Subcutaneous adipose tissue (tissue), 4 donors: ENCODE data around the gene PTRH2. TPM values are rescaled to one million over a fixed set of nuclear protein-coding genes. Genes with fewer than 3 reads are reported as not detected.

Experiments used
- total RNA-seq, 4 donors: library from RNA; depleted of rRNA; stranded (reverse); fragments of >200 nt; gene quantifications; one replicate each; pipeline ENCODE4 v1.1.0, GENCODE V29; 2016
- TF ChIP-seq, protein P1 (sequence below): fragments of 450-650 bp; IDR thresholded peaks from one replicate; pipeline ENCODE4 v1.5.1; 2016; ENCODE audit warnings: low read depth, mild to moderate bottlenecking, control low read depth, antibody characterized with exemption, moderate library complexity

PTRH2 gene
- total RNA-seq, result 10 to 100 TPM; 17.3 to 36.7 (median 32.4) TPM

DNA sequence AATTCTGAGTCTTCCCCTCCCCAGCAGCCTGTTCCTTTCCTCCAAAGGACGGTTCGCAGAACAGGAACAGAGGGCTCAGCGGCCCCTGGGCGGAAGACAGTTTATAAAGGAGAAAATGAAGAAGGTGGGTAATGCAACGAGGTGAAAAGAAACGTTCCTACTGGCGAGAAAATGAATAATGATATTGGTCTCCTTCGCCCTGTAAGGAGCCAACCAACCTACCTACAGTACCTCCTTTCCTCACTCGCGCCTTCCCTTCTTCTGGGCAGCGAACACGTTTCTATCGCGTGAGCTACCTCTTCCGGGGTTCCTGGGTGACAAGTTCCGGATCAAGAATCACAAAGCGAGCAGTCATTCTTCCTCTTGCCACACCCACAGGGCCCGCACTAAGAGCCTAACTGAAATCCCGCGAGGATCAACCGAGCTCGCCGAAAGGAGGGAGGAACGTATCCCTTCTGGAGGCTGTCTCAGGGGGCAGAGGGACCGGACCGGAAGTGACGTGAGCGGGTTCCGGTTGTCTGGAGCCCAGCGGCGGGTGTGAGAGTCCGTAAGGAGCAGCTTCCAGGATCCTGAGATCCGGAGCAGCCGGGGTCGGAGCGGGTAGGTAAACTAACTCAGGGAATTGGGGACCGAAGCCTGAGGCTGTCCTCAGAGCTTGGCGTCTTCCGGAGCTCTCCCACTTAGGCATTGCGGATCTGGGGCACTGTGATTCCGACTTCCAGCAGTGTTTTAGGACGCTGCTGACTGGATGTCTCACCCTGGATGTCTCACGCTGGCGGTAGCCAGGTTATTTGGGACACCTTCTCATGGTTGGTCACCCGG, at the start of gene PTRH2, which contains the start of gene VMP1:
Gene PTRH2, minus strand, starts transcription at position 282 of the 822 bp plus-strand sequence. CDS start 9,452 bp downstream, outside the sequence.
Gene VMP1, plus strand, starts transcription at position 506 of the 822 bp plus-strand sequence. CDS start 23,793 bp downstream, outside the sequence.
- TF ChIP-seq, protein P1, sequence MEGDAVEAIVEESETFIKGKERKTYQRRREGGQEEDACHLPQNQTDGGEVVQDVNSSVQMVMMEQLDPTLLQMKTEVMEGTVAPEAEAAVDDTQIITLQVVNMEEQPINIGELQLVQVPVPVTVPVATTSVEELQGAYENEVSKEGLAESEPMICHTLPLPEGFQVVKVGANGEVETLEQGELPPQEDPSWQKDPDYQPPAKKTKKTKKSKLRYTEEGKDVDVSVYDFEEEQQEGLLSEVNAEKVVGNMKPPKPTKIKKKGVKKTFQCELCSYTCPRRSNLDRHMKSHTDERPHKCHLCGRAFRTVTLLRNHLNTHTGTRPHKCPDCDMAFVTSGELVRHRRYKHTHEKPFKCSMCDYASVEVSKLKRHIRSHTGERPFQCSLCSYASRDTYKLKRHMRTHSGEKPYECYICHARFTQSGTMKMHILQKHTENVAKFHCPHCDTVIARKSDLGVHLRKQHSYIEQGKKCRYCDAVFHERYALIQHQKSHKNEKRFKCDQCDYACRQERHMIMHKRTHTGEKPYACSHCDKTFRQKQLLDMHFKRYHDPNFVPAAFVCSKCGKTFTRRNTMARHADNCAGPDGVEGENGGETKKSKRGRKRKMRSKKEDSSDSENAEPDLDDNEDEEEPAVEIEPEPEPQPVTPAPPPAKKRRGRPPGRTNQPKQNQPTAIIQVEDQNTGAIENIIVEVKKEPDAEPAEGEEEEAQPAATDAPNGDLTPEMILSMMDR, result no peak

- TF ChIP-seq, protein P1, result no peak
Measured at GRCh38 chr17:59756236-59756818, 49.1 kb upstream of the PTRH2 start.

DNA sequence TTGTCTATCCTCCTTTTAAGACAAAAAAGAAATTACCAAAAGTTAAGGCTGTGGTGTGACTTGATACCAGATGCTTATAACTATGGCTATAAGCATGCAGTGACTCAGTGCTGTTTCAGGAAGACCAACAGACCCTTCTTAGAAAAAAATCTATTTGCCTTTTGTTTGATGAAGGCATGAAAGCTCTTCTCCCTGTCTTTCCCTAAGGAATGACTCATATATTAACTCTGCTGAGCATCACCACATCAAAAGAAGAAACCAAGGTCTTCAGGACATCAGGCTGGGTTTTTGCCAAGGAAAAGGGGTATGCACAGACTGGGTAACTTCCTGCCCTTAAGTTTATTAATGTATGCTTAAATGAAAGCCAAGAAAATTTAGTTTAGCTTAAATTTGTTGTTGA, 47.3 kb upstream of the PTRH2 start:
- TF ChIP-seq, protein P1, result no peak

DNA sequence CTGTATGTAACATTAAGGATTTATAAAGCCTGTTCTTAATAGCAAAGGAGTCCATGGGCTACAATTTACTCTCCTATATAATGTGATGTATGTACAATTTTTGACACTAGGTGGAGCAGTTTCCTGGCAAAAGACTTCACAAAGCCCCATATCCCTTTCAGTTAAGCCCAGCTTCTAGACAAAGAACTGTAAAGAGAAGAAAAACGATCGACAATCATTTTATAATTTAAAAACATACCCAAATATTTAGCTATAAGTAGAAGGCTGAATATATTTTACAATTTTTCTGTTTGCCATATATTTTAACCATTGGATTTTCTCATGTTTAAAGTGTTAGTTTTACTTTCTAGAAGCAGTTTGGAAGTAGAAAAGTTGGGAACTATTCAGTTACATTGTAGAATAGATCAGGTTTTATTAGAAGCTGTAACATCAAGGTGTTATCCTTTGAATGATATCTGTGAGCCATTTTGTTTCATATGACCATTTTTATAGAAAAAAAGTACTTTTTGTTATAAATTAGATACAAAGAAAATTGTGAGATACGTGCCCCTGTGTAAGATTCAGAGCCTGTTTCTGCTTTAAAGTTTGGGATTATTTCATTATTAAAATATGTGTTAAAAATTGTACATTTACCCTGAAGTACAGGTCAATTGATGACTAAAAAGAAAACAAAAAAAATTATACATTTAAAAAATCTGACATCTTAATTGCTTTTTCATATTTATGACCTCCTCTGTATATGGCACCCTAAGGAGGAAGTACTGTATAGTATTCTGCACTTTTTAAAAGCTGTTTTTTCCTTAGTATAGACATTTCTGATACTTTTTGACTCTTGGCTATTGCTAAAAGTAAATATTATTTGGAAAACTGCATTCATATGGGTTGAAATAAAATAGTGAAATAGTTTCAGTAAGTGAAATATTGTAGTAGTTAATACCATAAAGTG, 46.6 kb upstream of the PTRH2 start:
- TF ChIP-seq, protein P1, result no peak

GRCh38 chr17:59752922-59753321, 45.7 kb upstream of the PTRH2 start:
- TF ChIP-seq, protein P1, result no peak

DNA sequence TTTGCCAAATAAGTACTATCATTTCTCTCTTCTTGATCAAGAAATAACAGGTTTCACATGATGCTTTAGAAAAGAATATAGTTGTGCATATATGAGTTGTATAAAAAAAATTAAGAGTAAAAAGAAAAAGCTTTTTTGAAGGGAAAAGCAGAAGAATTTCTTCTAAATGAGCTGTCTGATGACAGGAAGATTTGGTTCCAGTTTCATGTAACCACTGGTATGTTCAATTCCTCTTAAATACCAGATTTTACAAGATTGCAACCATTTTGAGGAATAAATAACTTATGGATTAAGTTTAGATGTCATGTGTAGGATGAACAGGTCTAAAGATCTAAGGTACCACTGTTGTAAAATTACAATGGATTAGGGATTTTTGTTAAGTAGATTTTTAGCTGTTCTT, 45.2 kb upstream of the PTRH2 start:
- TF ChIP-seq, protein P1, result no peak
